Measurements from ENCODE around the gene MAP3K8.
"Not testable (repeated sequence)": the region's sequence is repeated elsewhere in the genome, so short reads cannot be mapped to it uniquely, and the experiment has no call there.

MAP3K8 gene

GRCh38 chr10:30423655-30424275 lies 10.2 kb upstream of the MAP3K8 start:
- DNase-seq: not testable (repeated sequence)

- no peak for DNase-seq
Observed at GRCh38 chr10:30425336-30426075, 8.5 kb upstream of the MAP3K8 start.

GRCh38 chr10:30430544-30431298 lies 3.3 kb upstream of the MAP3K8 start:
- DNase-seq: no peak

DNA sequence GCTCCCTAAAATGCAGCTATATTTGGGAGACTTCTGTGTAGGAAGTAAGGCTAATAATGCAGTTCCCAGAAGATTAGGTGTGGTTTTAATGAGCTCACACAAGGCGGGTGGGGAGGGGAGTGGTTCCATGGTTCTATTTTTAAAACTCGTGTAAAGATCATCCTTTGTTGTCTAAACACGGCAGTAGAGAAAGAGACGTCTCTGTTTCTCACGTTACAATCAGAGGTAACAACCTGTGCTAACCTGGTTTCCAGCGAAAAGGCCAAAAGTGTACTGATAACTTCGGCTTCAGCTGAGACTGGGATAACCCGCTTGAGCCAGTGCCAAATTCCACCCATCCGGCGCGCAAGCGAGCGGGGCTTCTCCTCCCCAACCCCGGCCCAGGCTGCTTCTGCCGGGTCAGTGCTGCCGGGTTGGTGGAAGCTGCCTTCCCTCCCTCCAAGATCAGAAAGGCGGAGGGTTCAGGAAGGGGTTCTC lies 2.5 kb upstream of the MAP3K8 start:
- peak; percentile 10 for DNase-seq

DNA sequence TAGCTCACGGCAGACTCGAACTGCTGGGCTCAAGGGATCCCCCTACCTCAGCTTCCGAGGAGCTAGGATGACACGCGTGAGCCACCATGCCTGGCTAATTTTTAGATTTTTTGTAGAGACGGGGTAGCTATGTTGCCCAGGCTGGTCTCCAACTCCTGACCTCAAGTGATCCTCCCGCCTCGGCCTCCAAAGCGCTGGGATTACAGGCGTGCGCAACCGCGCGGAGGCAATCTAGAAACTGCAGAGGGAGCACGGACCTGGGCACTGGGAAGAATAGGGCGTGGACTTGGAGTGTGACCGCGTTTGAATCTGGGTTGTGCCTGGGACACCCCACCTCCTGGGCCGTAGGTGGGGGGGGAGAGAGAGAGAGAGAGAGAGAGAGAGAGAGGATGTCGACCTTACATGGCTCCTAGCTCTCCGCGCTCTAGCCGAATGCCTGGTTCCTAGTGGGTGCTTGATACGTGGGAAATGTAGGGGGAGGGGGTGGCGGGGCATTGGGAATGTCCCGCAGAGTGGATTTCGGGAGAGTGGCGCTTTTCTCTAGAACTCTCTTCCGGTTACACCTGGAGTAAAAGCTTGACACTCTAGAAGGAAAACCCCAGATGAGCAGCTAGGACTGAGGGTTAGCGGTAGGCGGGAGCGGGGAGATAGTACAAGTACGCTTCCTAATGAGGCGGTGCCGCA lies 1.2 kb upstream of the MAP3K8 start:
- no peak for DNase-seq

- DNase-seq: no peak
Observed at GRCh38 chr10:30433306-30433729, 666 bp upstream of the MAP3K8 start.

GRCh38 chr10:30434273-30435072 lies 489 bp downstream of the MAP3K8 start:
- DNase-seq: peak; percentile 7

DNA sequence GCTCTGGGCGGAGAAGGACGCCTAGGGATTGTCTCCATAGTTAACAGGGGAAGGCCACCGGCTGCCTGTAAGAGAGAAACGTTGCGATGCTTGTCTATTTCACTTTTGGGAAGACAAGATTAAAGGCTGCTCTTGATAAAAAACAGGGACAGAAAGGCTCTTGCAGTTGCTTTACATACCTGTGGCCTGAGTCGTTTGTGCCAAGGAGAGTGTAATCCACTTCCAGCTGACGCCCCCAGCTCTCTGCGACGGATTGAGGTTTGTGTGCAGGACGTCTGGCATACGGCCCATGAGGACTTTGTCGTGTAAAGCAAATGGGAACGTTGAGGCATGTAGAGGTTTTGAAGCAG lies 1.1 kb downstream of the MAP3K8 start:
- no peak for DNase-seq

DNA sequence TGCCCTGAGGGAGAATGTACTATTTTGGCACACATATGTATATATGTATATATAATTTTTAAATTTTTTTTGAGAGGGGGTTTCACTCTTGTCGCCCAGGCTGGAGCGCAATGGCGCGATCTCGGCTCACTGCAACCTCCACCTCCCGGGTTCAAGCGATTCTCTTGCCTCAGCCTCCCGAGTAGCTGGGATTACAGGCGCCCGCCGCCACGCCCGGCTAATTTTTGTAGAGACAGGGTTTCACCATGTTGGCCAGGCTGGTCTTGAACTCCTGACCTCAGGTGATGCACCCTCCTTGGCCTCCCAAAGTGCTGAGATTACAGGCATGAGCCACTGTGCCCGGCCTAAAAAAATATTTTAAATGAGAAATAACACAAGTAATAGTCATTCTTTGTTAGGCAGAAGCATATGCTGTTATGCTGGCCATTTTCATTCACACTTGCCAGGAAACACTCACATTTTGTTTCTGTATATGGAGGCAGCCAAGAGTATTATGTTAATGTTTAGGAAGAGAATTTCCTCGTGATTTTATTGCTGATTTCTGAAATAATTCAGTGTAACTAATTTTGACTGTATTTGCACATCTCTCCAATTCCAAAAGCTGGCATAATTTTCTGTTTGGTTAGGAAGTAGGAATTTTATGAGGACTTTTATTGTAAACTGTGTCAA lies 1.6 kb downstream of the MAP3K8 start:
- DNase-seq: not testable (repeated sequence)

DNA sequence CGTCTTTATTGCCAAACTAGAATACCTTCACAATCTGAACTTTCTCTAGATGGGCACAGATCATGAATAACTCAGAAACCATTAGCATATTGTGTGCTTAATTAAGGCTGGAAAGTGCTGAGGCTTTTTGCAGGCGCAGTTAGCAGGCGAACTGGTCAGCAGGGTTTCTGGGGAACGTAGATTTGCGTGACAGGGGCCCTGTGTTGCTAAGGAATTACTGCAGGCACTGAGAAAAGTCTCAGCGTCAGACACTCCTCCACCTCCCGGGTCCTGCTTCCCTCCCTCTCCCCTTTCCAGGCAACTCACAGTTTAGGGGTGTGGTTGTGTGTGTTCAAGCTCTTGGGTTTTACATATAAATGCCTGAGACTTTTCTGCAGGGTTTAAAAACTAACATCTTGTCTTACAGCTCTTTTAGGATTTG lies 2.2 kb downstream of the MAP3K8 start:
- no peak for DNase-seq

DNA sequence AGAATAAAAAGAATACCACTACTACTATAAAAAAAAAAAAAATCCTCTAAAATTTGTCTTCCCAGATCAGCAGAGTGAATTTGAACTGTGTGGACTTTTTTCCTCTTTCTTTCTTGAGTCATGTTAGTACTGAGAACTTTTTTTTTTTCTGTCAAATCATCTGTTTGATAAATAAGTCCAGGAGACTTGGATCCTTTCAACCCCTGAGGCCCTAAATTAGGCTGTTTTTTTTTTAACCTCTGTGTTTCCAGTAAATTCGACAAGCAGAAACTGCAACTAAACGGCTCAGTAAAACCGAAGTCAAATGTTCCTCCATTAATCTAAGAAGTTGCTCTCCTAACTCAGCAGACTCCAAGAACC lies 2.7 kb downstream of the MAP3K8 start:
- DNase-seq: no peak

- DNase-seq: no peak
Observed at GRCh38 chr10:30437031-30437841, 3.3 kb downstream of the MAP3K8 start.

DNA sequence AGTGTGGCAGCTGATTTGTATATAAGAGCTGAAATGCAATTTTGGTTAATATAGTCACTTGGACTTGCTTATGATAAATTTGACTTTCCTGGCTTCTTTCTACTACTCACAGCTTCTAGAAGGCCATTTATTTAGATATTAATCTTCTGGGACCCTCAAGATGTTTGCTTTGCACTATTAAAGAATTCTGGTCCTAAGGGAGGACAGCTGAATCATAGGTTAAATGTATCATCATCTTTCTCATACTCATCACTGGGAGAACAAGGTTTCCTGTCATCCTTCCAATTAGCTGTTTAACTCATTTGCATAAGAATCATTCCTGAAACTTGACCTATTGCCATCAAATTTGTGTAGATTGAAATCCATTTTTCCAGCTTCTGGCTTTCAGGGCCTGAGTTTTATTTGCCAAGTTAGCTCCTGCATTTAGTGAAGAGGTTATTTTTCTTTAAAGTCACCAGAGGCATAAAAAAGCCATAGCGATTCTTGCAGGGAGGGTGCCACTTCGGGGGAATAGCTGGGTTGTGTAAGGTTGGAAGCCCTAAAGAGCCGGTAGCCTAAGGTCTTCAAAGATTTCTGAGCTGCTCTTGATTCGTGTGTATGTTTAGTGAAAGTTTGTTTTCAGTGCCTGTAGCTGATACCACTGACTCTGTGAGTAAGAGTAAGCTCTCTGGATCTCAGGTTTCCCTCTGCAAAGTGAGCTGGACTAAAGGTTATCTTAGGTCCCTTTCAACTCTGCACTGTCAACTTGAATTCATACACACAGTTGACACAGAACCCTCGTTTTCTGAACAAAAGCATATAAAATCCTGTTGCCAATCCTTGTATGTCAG lies 4.3 kb downstream of the MAP3K8 start:
- no peak for DNase-seq

DNA sequence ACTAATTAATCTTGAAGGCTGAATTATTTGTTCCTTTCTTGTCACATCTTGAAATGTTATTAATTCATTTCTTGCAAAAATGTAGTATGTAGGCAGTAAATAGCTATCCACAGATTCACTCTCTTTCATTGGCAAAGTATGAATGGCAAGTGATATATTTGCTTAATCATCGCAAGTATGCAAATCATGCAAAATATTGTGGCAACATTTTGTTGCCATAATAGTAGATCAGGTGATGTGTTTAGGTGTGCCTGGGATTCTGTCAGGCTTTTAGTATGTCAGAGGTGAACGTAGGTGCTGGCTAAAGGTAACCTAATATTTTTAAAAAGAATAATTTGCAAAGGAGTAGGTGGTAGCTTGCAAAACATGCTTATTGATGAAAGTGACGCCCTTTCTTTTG lies 5.9 kb downstream of the MAP3K8 start:
- no peak for DNase-seq

- DNase-seq: no peak
Observed at GRCh38 chr10:30442019-30442606, 8.1 kb downstream of the MAP3K8 start.

DNA sequence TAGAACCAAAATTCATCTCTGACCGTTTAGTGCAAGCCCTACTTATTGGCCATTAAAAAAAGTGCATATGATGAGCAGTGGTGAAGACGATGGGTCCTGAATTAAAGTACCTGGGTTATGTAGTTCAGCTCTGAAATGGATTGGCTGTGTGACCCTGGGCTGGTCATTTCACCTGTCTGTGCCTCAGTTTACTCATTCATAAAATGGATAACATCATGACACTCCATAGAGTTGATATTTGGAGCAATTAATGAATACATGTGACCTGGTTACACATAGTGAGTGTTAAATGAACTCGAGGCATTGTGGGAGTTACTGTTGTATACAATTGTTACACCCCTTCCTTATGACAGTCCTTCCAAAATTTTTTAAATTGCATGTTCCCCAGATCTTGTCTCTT lies 9.1 kb downstream of the MAP3K8 start:
- no peak for DNase-seq

DNA sequence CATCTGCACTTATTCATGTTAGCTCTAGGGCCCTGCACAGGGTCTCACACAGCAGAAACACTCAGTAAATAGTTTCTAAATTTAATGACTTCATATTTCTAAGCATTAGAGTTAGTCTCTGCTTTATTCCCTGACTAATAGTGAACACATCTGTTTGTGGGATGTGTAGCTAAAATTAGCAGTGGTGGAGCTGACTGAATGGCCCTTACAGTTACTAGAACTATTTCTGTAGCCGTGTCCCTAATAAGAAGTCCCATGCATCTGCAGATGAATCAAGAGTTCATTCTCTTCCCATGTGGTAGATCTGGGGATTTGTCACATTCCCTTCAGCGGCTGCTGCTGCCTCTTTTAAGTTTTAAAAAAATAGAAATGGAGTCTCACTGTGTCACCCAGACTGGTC lies 11.7 kb downstream of the MAP3K8 start:
- DNase-seq: no peak

DNA sequence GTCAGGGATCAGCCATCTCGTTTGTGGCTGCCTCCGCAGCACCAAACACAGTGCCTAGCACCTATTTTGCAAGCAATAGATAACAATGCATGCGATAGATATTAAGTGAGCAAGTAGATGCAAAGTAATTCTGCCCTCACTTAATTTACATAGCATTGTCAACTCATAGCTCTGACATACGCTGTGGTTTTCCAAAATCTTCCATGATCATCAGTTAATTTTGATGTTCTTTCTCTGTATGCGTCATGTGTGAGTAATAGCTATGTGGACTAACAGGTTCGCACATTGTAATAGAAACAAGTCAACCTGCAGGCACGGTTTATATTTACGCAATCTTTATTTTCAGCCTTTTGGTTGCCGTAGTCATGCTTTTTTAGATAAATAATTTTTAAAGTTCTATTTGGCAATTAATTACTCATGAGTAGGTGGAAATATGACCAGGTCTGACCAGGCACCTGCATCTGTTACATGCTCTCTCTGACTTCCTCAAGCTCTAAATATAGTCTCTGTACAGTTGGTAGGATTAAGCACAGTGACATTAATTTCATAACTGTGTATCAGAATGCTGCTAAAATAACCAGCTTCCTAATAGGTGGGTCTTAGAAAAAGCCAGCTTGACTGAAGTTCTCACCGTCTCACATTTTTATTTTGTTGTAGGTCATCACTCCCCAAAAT lies 13.3 kb downstream of the MAP3K8 start:
- DNase-seq: no peak

- DNase-seq: no peak
Observed at GRCh38 chr10:30448092-30448491, 14.1 kb downstream of the MAP3K8 start.

Data from NCI-H748 treated with DMSO at 0.1 percent for 48 hours (cell line).